RWPE1 (cell line): ENCODE data around the gene SPATA19.
"Not testable (repeated sequence)": the region's sequence is repeated elsewhere in the genome, so short reads cannot be mapped to it uniquely, and the experiment has no call there.

ENCODE experiments used
- CTCF ChIA-PET: fragments of 350-600 bp; sonication (Branson Sonifier 250); formaldehyde crosslinking; extraction: SDS; loops from one replicate; lab custom pipeline; 2021; lab: Yijun Ruan, JAX
- POLR2A ChIA-PET: fragments of 400-600 bp; formaldehyde crosslinking; extraction: SDS; loops from one replicate; lab custom pipeline; 2020; ENCODE audit warnings: antibody characterized with exemption; ENCODE audit not compliant: low non-redundant PET; lab: Yijun Ruan, JAX
- DNase-seq: peaks from one replicate; pipeline ENCODE4 v3.0.0; 2012; ENCODE audit warnings: low spot score
- H3K27ac ChIP-seq: fragments of 450-650 bp; 2 replicates; pipeline ENCODE4 v1.5.1; 2017
- CTCF ChIP-seq: fragments of 450-650 bp; conservative IDR thresholded peaks from 2 replicates; pipeline ENCODE4 v1.5.1; 2017; ENCODE audit warnings: low read depth, mild to moderate bottlenecking

SPATA19 gene

GRCh38 chr11:133864756-133865155 lies 19.4 kb upstream of the SPATA19 start:
- no peak for TF ChIP-seq CTCF
- H3K27ac ChIP-seq = no peak overlapping the region
- DNase-seq = no peak
- POLR2A ChIA-PET = no interaction called here
- CTCF ChIA-PET = no interaction called here

GRCh38 chr11:133860151-133860550 lies 14.8 kb upstream of the SPATA19 start:
- TF ChIP-seq CTCF = no peak
- no peak for DNase-seq
- CTCF ChIA-PET = no interaction called here
- POLR2A ChIA-PET = no interaction called here
- H3K27ac ChIP-seq = no peak overlapping the region

DNA sequence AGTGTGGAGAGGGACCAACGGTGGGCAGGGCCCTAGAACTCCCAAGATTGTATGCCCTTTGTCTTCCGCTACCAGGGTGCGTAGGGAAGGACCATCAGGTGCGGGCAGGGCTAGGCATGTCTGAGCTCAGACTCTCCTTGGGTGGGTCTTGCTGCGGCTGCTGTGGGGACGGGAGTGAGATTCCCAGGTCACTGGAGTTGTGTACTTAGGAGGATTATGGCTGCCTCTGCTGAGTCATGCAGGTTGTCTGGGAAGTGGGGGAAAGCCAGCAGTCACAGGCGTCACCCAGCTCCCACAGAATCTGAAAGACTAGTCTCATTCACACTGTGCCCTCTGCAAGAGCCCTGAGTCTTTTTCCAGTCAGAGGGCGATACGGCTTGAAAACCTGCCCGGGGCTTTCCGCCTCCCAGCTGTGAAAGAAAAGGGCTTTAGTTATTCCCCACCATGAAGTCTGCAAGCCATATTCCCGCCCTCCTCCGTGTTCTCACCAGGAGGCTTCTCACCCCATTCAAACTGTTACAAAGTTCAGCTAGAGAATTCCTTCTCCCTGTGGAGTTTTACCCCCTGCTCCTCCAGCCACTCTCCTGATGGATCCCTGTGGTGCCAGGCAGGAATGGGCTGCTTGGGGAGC lies 9.1 kb upstream of the SPATA19 start:
- H3K27ac ChIP-seq = peak overlapping the region; percentile 71
- DNase-seq, POLR2A ChIA-PET: not testable (repeated sequence)
- CTCF ChIA-PET = interaction anchor here (0.6 to 0.9 kb wide), 2 partner anchors 31 to 502 kb away, joined by 3 to 4 read pairs; no protein-coding TSS in a partner anchor

DNA sequence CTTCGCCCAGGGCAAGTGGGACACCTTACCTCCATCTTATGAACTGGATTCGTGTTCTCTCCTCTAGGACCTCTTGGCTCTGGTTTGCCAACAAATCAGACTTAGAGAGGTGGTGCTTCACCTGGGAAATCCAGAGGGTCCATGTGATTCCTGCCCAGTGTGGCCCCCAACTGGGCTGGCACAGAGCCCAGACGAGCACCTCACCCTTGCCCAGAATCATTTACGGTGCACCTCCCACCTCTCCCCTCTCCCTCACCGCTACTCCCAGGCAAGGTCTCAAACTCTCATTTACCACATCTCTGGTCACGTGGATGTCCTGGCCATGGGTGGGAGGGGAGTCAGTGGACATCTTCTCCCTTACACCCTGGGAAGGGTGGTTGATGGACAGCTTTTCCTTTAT lies 1.1 kb downstream of the SPATA19 start:
- CTCF ChIA-PET = interaction anchor here (0.8 kb wide), 1 partner anchor 9 kb away, joined by 3 read pairs; no protein-coding TSS in a partner anchor
- H3K27ac ChIP-seq = no peak overlapping the region
- POLR2A ChIA-PET = no interaction called here
- TF ChIP-seq CTCF = no peak
- DNase-seq = no peak

GRCh38 chr11:133843454-133843987 lies 1.8 kb downstream of the SPATA19 start:
- TF ChIP-seq CTCF = no peak
- CTCF ChIA-PET = interaction anchor here (0.8 kb wide), 1 partner anchor 8 kb away, joined by 3 read pairs; no protein-coding TSS in a partner anchor
- DNase-seq = no peak
- POLR2A ChIA-PET = no interaction called here
- no peak overlapping the region for H3K27ac ChIP-seq

DNA sequence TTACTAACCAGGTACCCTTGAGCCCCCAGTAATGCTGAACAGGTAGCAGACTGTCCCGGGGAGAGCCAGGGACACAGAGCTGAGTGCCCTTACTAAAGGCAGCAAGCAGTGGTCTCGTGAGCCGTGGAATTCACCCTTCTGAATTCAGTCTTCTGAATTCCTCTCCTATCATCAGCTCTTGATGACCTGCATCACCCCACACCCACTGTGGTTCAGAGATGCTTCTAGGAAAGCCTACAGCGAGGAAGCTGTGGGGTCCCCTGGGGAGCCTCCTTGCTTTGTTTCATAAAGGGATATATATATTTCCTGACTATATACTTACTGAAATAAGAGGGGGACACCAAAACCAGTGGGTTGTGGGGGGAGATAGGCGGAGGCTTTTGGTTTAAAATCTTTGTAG lies 2.6 kb downstream of the SPATA19 start:
- no peak for TF ChIP-seq CTCF
- H3K27ac ChIP-seq = no peak overlapping the region
- CTCF ChIA-PET = no interaction called here
- DNase-seq = no peak
- POLR2A ChIA-PET = no interaction called here

- no peak overlapping the region for H3K27ac ChIP-seq
- POLR2A ChIA-PET = no interaction called here
- DNase-seq = no peak
- CTCF ChIA-PET = interaction anchor here (1.0 kb wide), 1 partner anchor 764 kb away, joined by 3 read pairs; no protein-coding TSS in a partner anchor
- TF ChIP-seq CTCF = no peak
These were observed 3.3 kb downstream of the SPATA19 start for GRCh38 chr11:133842053-133842452.
